Osteoblast (primary cell): ENCODE measurements around the gene CYTH4. TPM values are rescaled to one million over a fixed set of nuclear protein-coding genes. Genes with fewer than 3 reads are reported as not detected.
A peak's percentile ranks its signal among the peaks of the same experiment; 100 is the strongest.

Source experiments
- DNase-seq: peaks from one replicate; pipeline ENCODE4 v3.0.0; 2011; ENCODE audit warnings: low spot score, mixed read lengths; ENCODE audit not compliant: insufficient read length; ENCODE audit errors: missing footprints
- H2AFZ ChIP-seq: 2 replicates; pipeline ENCODE4 v1.6.0; 2011; ENCODE audit warnings: mild to moderate bottlenecking, low read length
- H3K27ac ChIP-seq: 2 replicates; pipeline ENCODE4 v1.5.1; 2011; ENCODE audit warnings: mild to moderate bottlenecking, low read depth, low read length, moderate library complexity
- H3K27me3 ChIP-seq: 2 replicates; pipeline ENCODE4 v1.6.0; 2012; ENCODE audit warnings: mild to moderate bottlenecking, control low read depth, inconsistent platforms, low read length, moderate library complexity; ENCODE audit not compliant: insufficient read depth
- H3K36me3 ChIP-seq: 2 replicates; pipeline ENCODE4 v1.5.1; 2011; ENCODE audit warnings: mild to moderate bottlenecking, low read length, control low read depth, moderate library complexity; ENCODE audit not compliant: insufficient read depth
- H3K4me1 ChIP-seq: 2 replicates; pipeline ENCODE4 v1.5.1; 2011; ENCODE audit warnings: mild to moderate bottlenecking, low read length, control low read depth, moderate library complexity; ENCODE audit not compliant: insufficient read depth
- H3K4me2 ChIP-seq: 2 replicates; pipeline ENCODE4 v1.6.0; 2011; ENCODE audit warnings: mild to moderate bottlenecking, low read length; ENCODE audit not compliant: insufficient read depth
- H3K4me3 ChIP-seq: fragments of 200-600 bp; sonication (generic); 3 replicates; pipeline ENCODE4 v1.5.1; 2012; ENCODE audit warnings: mild to moderate bottlenecking, low read length, inconsistent platforms; ENCODE audit not compliant: insufficient read depth
- H3K79me2 ChIP-seq: 2 replicates; pipeline ENCODE4 v1.6.0; 2012; ENCODE audit warnings: mild to moderate bottlenecking, low read length, control low read depth, inconsistent platforms; ENCODE audit not compliant: insufficient read depth
- H3K9me3 ChIP-seq: 2 replicates; pipeline ENCODE4 v1.5.1; 2011; ENCODE audit warnings: low read depth, low read length, control low read depth
- H4K20me1 ChIP-seq: 2 replicates; pipeline ENCODE4 v1.6.0; 2012; ENCODE audit warnings: mild to moderate bottlenecking, low read length, control low read depth; ENCODE audit not compliant: insufficient read depth
- total RNA-seq: library from RNA; depleted of rRNA; stranded (reverse); fragments of >200 nt; gene quantifications from 2 replicates; pipeline ENCODE4 v1.2.3, GENCODE V29; 2012
- TF ChIP-seq, protein P1 (sequence below): IDR thresholded peaks from 2 replicates; pipeline ENCODE4 v1.5.1; 2011; ENCODE audit warnings: mild to moderate bottlenecking, low read depth, low read length, moderate library complexity; ENCODE audit errors: extremely low read depth

The CYTH4 gene
- total RNA-seq, 1 donor: 0.72 TPM

GRCh38 chr22:37290737-37291136 lies 8.4 kb downstream of the CYTH4 start:
- no peak overlapping the region for H3K27ac ChIP-seq
- DNase-seq: peak; percentile 97
- no peak overlapping the region for H3K4me2 ChIP-seq
- no peaks in the 10 kb centered on the region for H4K20me1 ChIP-seq
- H3K79me2 ChIP-seq: no peaks in the 10 kb centered on the region
- no peaks in the 10 kb centered on the region for H3K36me3 ChIP-seq
- H3K4me3 ChIP-seq: no peak overlapping the region
- peaks cover 6% of the 10 kb centered on the region for H3K27me3 ChIP-seq
- TF ChIP-seq, protein P1, sequence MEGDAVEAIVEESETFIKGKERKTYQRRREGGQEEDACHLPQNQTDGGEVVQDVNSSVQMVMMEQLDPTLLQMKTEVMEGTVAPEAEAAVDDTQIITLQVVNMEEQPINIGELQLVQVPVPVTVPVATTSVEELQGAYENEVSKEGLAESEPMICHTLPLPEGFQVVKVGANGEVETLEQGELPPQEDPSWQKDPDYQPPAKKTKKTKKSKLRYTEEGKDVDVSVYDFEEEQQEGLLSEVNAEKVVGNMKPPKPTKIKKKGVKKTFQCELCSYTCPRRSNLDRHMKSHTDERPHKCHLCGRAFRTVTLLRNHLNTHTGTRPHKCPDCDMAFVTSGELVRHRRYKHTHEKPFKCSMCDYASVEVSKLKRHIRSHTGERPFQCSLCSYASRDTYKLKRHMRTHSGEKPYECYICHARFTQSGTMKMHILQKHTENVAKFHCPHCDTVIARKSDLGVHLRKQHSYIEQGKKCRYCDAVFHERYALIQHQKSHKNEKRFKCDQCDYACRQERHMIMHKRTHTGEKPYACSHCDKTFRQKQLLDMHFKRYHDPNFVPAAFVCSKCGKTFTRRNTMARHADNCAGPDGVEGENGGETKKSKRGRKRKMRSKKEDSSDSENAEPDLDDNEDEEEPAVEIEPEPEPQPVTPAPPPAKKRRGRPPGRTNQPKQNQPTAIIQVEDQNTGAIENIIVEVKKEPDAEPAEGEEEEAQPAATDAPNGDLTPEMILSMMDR: no peak
- H3K9me3 ChIP-seq: no peaks in the 10 kb centered on the region
- no peak overlapping the region for H2AFZ ChIP-seq
- H3K4me1 ChIP-seq: no peaks in the 10 kb centered on the region

DNA sequence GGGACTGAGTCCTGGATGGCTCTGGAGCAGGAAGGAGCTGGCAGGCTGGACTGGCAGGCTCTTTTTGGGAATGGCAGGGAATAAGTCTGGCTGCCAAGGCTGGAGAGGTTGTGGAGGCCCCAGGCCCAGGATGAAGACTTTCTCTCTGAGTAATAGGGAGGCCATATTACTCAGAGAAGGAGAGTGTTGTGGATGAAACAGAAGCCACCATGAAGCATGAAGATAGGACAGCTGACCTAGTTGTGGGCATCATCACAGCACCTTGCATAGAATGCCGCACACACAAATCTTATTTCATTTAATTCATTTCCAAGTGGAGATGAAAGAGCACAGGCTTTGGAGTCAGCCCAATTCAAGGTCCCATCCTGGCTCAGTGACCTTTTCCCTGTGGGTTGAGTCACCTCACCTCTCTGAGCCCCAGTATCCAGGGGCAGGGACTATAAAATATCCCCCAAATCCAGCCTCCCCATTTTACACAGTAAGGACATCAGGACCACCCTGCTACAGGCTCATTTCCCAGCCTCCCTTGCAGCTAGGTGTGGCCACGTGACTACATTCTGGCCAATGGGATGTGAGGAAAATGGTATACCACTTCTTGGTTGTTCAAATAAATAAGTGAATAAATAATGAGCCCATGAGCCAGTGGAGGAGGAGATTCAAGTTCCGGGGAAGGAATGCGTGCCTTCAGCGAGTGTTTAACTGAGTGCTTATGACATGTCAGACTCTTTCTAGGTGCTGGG lies 9.4 kb downstream of the CYTH4 start:
- no peak overlapping the region for H3K27ac ChIP-seq
- no peak overlapping the region for H3K4me2 ChIP-seq
- no peaks in the 10 kb centered on the region for H3K9me3 ChIP-seq
- DNase-seq: peak; percentile 72
- TF ChIP-seq, protein P1: no peak
- H3K36me3 ChIP-seq: no peaks in the 10 kb centered on the region
- H2AFZ ChIP-seq: peak overlapping the region; percentile 3
- H4K20me1 ChIP-seq: no peaks in the 10 kb centered on the region
- H3K4me1 ChIP-seq: no peaks in the 10 kb centered on the region
- H3K4me3 ChIP-seq: no peak overlapping the region
- no peaks in the 10 kb centered on the region for H3K27me3 ChIP-seq
- no peaks in the 10 kb centered on the region for H3K79me2 ChIP-seq

DNA sequence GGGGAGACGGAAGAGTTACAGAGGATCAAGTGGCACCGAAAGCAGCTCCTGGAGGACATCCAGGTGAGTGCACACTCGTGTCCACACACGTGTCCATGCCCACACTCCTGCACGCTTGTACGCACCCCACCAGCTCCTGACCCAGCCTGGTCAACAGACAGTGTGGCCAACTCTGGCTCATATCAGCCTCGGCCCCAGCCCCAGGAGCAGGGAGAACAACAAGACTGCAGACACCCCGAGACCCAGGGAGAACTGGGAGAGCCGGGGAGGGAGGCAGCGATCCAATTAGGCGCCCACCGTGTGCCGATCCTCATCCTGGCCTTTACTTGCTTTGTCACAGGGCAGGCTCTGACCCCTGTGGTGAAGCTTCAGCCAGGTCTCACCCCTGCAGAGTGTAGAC lies 10.3 kb downstream of the CYTH4 start:
- TF ChIP-seq, protein P1: no peak
- no peaks in the 10 kb centered on the region for H3K79me2 ChIP-seq
- H3K4me3 ChIP-seq: no peak overlapping the region
- DNase-seq: no peak
- H3K9me3 ChIP-seq: no peaks in the 10 kb centered on the region
- no peaks in the 10 kb centered on the region for H3K36me3 ChIP-seq
- H3K4me1 ChIP-seq: no peaks in the 10 kb centered on the region
- H4K20me1 ChIP-seq: no peaks in the 10 kb centered on the region
- H3K27ac ChIP-seq: no peak overlapping the region
- no peaks in the 10 kb centered on the region for H3K27me3 ChIP-seq
- no peak overlapping the region for H2AFZ ChIP-seq
- no peak overlapping the region for H3K4me2 ChIP-seq

GRCh38 chr22:37293172-37293571 lies 10.9 kb downstream of the CYTH4 start:
- Histone ChIP-seq H2AFZ (no peak overlapping the region), H3K36me3 (no peaks in the 10 kb centered on the region), H3K4me2 (no peak overlapping the region), H3K9me3 (no peaks in the 10 kb centered on the region), H3K79me2 (no peaks in the 10 kb centered on the region), H3K27ac (no peak overlapping the region), H3K4me3 (no peak overlapping the region), H4K20me1 (no peaks in the 10 kb centered on the region), H3K27me3 (no peaks in the 10 kb centered on the region), H3K4me1 (no peaks in the 10 kb centered on the region)
- TF ChIP-seq, protein P1: no peak
- DNase-seq: peak; percentile 26
